ENCODE results near the gene R3HDM2. TPM values are rescaled to one million over a fixed set of nuclear protein-coding genes. Genes with fewer than 3 reads are reported as not detected.

R3HDM2 gene
- total RNA-seq, 1 donor from 2014 or later: 57.3 TPM

GRCh38 chr12:57236925-57237595, 193.8 kb downstream of the R3HDM2 start:
- H3K4me1 Mint-ChIP-seq: peaks cover 59% of the 10 kb centered on the region
- H3K27ac Mint-ChIP-seq (ENCODE audit: unreplicated experiment): no peak overlapping the region
- peak overlapping the region; percentile 90 for H3K4me3 Mint-ChIP-seq
- no peaks in the 10 kb centered on the region for H3K9me3 Mint-ChIP-seq
- TF ChIP-seq CTCF (conservative IDR thresholded peaks at IDR 0.05): no peak
- H3K36me3 Mint-ChIP-seq (ENCODE audit: low read depth): peaks cover 12% of the 10 kb centered on the region
- H3K27me3 Mint-ChIP-seq (ENCODE audit: low read depth): peaks cover 65% of the 10 kb centered on the region
- no peak for DNase-seq (ENCODE audit: low read depth, low spot score)

GRCh38 chr12:57236201-57236924, 194.5 kb downstream of the R3HDM2 start:
- DNase-seq (ENCODE audit: low read depth, low spot score): no peak
- Mint-ChIP-seq H3K9me3 (no peaks in the 10 kb centered on the region), H3K27me3 (ENCODE audit: low read depth) (peaks cover 58% of the 10 kb centered on the region), H3K4me1 (peaks cover 52% of the 10 kb centered on the region), H3K27ac (ENCODE audit: unreplicated experiment) (no peak overlapping the region), H3K36me3 (ENCODE audit: low read depth) (peaks cover 17% of the 10 kb centered on the region), H3K4me3 (peak overlapping the region; percentile 90)
- TF ChIP-seq CTCF (conservative IDR thresholded peaks at IDR 0.05): no peak

- DNase-seq (ENCODE audit: low read depth, low spot score): no peak
- H3K9me3 Mint-ChIP-seq: no peaks in the 10 kb centered on the region
- H3K27ac Mint-ChIP-seq (ENCODE audit: unreplicated experiment): no peak overlapping the region
- peak overlapping the region; percentile 80 for H3K4me3 Mint-ChIP-seq
- peaks cover 17% of the 10 kb centered on the region for H3K36me3 Mint-ChIP-seq (ENCODE audit: low read depth)
- TF ChIP-seq CTCF (conservative IDR thresholded peaks at IDR 0.05): no peak
- H3K27me3 Mint-ChIP-seq (ENCODE audit: low read depth): peaks cover 52% of the 10 kb centered on the region
- H3K4me1 Mint-ChIP-seq: peaks cover 50% of the 10 kb centered on the region
Observed at GRCh38 chr12:57235728-57236131, 195.1 kb downstream of the R3HDM2 start.

GRCh38 chr12:57235017-57235727, 195.7 kb downstream of the R3HDM2 start:
- H3K4me1 Mint-ChIP-seq: peaks cover 50% of the 10 kb centered on the region
- TF ChIP-seq CTCF (conservative IDR thresholded peaks at IDR 0.05): no peak
- no peak overlapping the region for H3K27ac Mint-ChIP-seq (ENCODE audit: unreplicated experiment)
- H3K4me3 Mint-ChIP-seq: peak overlapping the region; percentile 80
- H3K36me3 Mint-ChIP-seq (ENCODE audit: low read depth): peaks cover 22% of the 10 kb centered on the region
- peaks cover 48% of the 10 kb centered on the region for H3K27me3 Mint-ChIP-seq (ENCODE audit: low read depth)
- DNase-seq (ENCODE audit: low read depth, low spot score): no peak
- no peaks in the 10 kb centered on the region for H3K9me3 Mint-ChIP-seq

GRCh38 chr12:57234571-57235016, 196.2 kb downstream of the R3HDM2 start:
- Mint-ChIP-seq H3K4me1 (peaks cover 53% of the 10 kb centered on the region), H3K27me3 (ENCODE audit: low read depth) (peaks cover 48% of the 10 kb centered on the region), H3K27ac (ENCODE audit: unreplicated experiment) (peak overlapping the region; percentile 43), H3K4me3 (peak overlapping the region; percentile 80), H3K9me3 (no peaks in the 10 kb centered on the region), H3K36me3 (ENCODE audit: low read depth) (peaks cover 22% of the 10 kb centered on the region)
- TF ChIP-seq CTCF (conservative IDR thresholded peaks at IDR 0.05): no peak
- no peak for DNase-seq (ENCODE audit: low read depth, low spot score)
